ENCODE measurements around the gene CAND2. TPM values are rescaled to one million over a fixed set of nuclear protein-coding genes. Genes with fewer than 3 reads are reported as not detected.

CAND2 gene
- polyA plus RNA-seq, 3 donors = not detected

DNA sequence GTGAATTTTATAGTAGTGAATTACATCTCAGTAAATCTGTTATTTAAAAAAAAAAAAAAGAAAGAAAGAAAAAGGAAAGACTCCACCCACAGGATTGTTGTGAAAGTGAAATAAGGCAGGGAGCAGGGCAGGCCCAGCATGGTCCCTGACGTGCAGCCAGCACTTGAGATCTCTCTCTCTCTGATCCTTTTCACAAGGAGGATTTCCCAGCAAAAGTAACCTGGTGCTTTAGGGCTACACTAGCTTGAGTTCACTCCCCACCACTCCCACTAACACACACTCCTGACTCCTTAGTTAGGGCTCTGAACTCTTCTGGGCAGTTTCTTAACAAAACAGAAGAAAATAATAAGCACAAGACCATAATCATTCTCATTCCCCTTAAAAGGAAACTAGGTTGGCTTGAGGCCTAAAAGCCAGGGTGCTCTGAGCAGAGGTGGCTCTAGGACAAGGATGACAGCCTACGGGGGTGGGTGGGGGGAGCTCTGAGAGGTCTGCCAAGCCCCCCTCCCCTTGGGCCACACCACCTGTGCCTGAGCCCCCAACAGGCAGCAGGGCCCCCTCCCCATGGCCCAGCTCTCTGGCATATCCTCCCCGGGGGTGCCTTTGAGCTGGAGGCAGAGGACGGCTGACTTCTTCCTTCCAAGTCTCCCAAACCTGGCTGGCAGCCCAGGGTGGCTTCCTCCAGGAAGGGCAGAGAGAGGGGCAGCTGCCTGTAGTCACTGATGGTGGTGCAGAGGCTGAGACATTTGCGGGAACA lies 38.3 kb upstream of the CAND2 start:
- Histone ChIP-seq H3K4me2 (replicated peaks; ENCODE audit: extremely low read depth, low read length, poor library complexity, severe bottlenecking) (no peak overlapping the region), H3K36me3 (replicated peaks in 1 of 2; ENCODE audit: control insufficient read depth in 1 of 2, insufficient read depth in 2 of 2, low read length in 2 of 2) (no peaks in the 10 kb centered on the region), H4K20me1 (ENCODE audit: insufficient read depth, low read length) (no peaks in the 10 kb centered on the region), H3K9ac (ENCODE audit: insufficient read depth, low read length, poor library complexity, severe bottlenecking) (no peak overlapping the region), H2AFZ (ENCODE audit: insufficient read depth, low read depth, low read length, poor library complexity, severe bottlenecking) (peak overlapping the region; percentile 41), H3K4me1 (ENCODE audit: control insufficient read depth in 1 of 2, insufficient read depth in 2 of 2, low read length in 2 of 2) (no peaks in the 10 kb centered on the region), H3K27me3 (ENCODE audit: control insufficient read depth in 2 of 2, insufficient read depth in 2 of 2, low read length in 2 of 2) (no peaks in the 10 kb centered on the region), H3K27ac (ENCODE audit: low read depth in 1 of 2, low read length in 2 of 2) (no peak overlapping the region), H3K4me3 (replicated peaks in 1 of 3; ENCODE audit: low read depth in 2 of 3, low read length in 3 of 3) (no peak overlapping the region), H3K79me2 (ENCODE audit: insufficient read depth, low read length) (no peaks in the 10 kb centered on the region), H3K9me3 (replicated peaks in 1 of 2; ENCODE audit: control insufficient read depth in 1 of 2, insufficient read depth in 1 of 2, low read length in 2 of 2) (no peaks in the 10 kb centered on the region)
- DNase-seq = no peak
- peaks cover 2 to 18% (median 4%) of the 10 kb centered on the region in 3 donors for H3K27me3 Mint-ChIP-seq (ENCODE audit: low read depth in 3 of 3)
- H3K36me3 Mint-ChIP-seq = no peaks in the 10 kb centered on the region
- TF ChIP-seq CTCF (IDR thresholded peaks at IDR 0.05) = no peak
- H3K9me3 Mint-ChIP-seq = no peaks in the 10 kb centered on the region
- peaks cover 3% of the 10 kb centered on the region for H3K4me1 Mint-ChIP-seq
- peak overlapping the region in 1 of 7 donors; percentile 36 for H3K27ac Mint-ChIP-seq
- intact Hi-C loops (cut with micrococcal nuclease) = no loop called here
- no CpG with 5 or more reads among the region's 5 CpGs for WGBS (ENCODE audit: insufficient coverage)
- H3K4me3 Mint-ChIP-seq = no peak overlapping the region

DNA sequence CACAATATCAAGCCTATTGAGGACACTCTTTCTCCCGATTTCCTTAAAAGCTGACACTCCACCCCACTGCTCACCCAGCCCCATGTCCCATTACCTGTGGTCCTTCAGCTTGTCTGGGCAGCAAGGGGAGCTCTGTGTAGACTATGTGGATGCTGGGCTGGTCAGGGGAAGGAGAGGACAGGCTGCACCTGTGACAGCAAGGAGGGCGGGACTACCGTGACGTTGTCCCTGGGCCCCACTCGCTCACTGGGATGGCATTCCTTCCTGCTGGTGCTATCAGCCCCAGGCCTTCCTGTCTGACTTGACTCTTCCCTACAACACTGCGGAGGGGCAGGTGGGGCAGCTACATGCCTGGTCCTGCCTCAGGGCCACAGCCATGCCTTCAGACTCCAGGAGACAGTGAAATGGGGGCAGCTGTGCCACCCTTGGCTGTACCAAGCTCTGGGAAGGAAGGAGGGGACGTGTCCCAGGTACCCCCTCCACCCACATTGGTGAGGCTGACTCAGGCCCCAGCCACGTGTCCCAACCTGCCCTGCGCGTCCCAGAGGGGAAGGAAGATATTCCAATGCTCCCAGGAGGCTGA lies 37.3 kb upstream of the CAND2 start, which contains the start of gene TMEM40:
TSS of gene TMEM40 (minus strand) at position 163 of the 583 bp plus-strand sequence. CDS start 9,427 bp downstream, outside the sequence.
- Mint-ChIP-seq H3K4me3 (no peak within 1 kb of the TSS), H3K36me3 (no peaks in the 10 kb centered on the region), H3K4me1 (peaks cover 3% of the 10 kb centered on the region), H3K9me3 (no peaks in the 10 kb centered on the region), H3K27ac (peak within 1 kb of the TSS in 1 of 7 donors; percentile 36), H3K27me3 (ENCODE audit: low read depth in 3 of 3) (peaks cover 3 to 12% (median 6%) of the 10 kb centered on the region in 3 donors)
- WGBS (ENCODE audit: insufficient coverage) = 90% methylated on average over 7 of the region's 10 CpGs
- no peaks in the 10 kb centered on the region for H3K9me3 ChIP-seq (replicated peaks in 1 of 2; ENCODE audit: control insufficient read depth in 1 of 2, insufficient read depth in 1 of 2, low read length in 2 of 2)
- TF ChIP-seq CTCF (IDR thresholded peaks at IDR 0.05) = no peak
- DNase-seq = no peak
- H4K20me1 ChIP-seq (ENCODE audit: insufficient read depth, low read length) = no peaks in the 10 kb centered on the region
- no peaks in the 10 kb centered on the region for H3K36me3 ChIP-seq (replicated peaks in 1 of 2; ENCODE audit: control insufficient read depth in 1 of 2, insufficient read depth in 2 of 2, low read length in 2 of 2)
- H3K9ac ChIP-seq (ENCODE audit: insufficient read depth, low read length, poor library complexity, severe bottlenecking) = no peak within 1 kb of the TSS
- no peaks in the 10 kb centered on the region for H3K4me1 ChIP-seq (ENCODE audit: control insufficient read depth in 1 of 2, insufficient read depth in 2 of 2, low read length in 2 of 2)
- no peak within 1 kb of the TSS for H3K4me2 ChIP-seq (replicated peaks; ENCODE audit: extremely low read depth, low read length, poor library complexity, severe bottlenecking)
- no peak within 1 kb of the TSS for H3K4me3 ChIP-seq (replicated peaks in 1 of 3; ENCODE audit: low read depth in 2 of 3, low read length in 3 of 3)
- H2AFZ ChIP-seq (ENCODE audit: insufficient read depth, low read depth, low read length, poor library complexity, severe bottlenecking) = peak within 1 kb of the TSS; percentile 41
- H3K27ac ChIP-seq (ENCODE audit: low read depth in 1 of 2, low read length in 2 of 2) = no peak within 1 kb of the TSS
- H3K79me2 ChIP-seq (ENCODE audit: insufficient read depth, low read length) = no peaks in the 10 kb centered on the region
- H3K27me3 ChIP-seq (ENCODE audit: control insufficient read depth in 2 of 2, insufficient read depth in 2 of 2, low read length in 2 of 2) = no peaks in the 10 kb centered on the region
- intact Hi-C loops (cut with micrococcal nuclease) = no loop called here
